Lower leg skin (tissue), 3 donors: ENCODE results near the gene KHDRBS2.

ENCODE experiments used
- POLR2A ChIP-seq, 2 donors: fragments of 450-650 bp; IDR thresholded peaks; one replicate each; pipeline ENCODE4 v1.6.1; 2016 to 2017; ENCODE audit warnings: antibody characterized with exemption in 2 of 2, mild to moderate bottlenecking in 1 of 2, moderate library complexity in 1 of 2
- TF ChIP-seq, protein P1 (sequence below), 3 donors: fragments of 450-650 bp; IDR thresholded peaks; one replicate each; pipeline ENCODE4 v1.5.1; 2016; ENCODE audit warnings: antibody characterized with exemption in 3 of 3, mild to moderate bottlenecking in 3 of 3, moderate library complexity in 2 of 3

DNA sequence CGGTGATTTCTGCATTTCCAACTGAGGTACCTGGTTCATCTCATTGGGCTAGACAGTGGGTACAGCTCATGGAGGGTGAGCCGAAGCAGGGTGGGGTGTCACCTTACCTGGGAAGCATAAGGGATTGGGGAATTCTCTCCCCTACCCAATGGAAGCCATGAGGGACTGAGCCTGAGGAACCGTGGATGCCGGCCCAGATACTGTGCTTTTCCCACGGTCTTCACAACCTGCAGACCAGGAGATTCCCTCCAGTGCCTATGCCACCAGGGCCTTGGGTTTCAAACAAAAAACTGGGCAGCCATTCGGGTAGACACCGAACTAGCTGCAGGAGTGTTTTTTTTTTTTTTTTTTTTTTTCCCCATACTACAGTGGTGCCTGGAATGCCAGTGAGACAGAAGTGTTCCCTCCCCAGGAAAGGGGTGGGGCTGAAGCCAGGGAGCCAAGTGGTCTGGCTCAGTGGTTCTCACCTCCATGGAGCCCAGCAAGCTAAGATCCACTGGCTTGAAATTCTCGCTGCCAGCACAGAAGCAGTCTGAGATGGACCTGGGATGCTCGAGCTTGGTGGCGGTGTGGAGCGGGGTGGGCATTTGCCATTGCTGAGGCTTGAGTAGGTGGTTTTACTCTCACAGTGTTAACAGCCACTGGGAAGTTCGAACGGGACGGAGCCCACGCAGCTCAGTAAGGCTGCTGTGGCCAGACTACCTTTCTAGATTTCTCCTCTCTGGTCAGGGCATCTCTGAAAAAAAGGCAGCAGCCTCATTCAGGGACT lies 416.2 kb downstream of the KHDRBS2 start:
- TF ChIP-seq, protein P1, sequence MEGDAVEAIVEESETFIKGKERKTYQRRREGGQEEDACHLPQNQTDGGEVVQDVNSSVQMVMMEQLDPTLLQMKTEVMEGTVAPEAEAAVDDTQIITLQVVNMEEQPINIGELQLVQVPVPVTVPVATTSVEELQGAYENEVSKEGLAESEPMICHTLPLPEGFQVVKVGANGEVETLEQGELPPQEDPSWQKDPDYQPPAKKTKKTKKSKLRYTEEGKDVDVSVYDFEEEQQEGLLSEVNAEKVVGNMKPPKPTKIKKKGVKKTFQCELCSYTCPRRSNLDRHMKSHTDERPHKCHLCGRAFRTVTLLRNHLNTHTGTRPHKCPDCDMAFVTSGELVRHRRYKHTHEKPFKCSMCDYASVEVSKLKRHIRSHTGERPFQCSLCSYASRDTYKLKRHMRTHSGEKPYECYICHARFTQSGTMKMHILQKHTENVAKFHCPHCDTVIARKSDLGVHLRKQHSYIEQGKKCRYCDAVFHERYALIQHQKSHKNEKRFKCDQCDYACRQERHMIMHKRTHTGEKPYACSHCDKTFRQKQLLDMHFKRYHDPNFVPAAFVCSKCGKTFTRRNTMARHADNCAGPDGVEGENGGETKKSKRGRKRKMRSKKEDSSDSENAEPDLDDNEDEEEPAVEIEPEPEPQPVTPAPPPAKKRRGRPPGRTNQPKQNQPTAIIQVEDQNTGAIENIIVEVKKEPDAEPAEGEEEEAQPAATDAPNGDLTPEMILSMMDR (IDR thresholded peaks at IDR 0.05): no peak
- no peak for TF ChIP-seq POLR2A (IDR thresholded peaks at IDR 0.05)
